ENCODE results near the gene IFI6.

- TF ChIP-seq CTCF (IDR thresholded peaks at IDR 0.05): no peak
- no peak for TF ChIP-seq POLR2A (IDR thresholded peaks at IDR 0.05)
Measured at GRCh38 chr1:27621051-27621920, 50.7 kb downstream of the IFI6 start.

All from right lobe of liver (tissue), 4 donors.